Lower leg skin (tissue), 4 donors: ENCODE results near the gene DRD1. TPM values are rescaled to one million over a fixed set of nuclear protein-coding genes. Genes with fewer than 3 reads are reported as not detected.

Experiments
- DNase-seq, 2 donors: peaks; one replicate each; pipeline ENCODE4 v3.0.0-alpha.2; 2019; ENCODE audit warnings: low spot score in 2 of 2
- H3K4me3 ChIP-seq: fragments of 200-600 bp; sonication (generic); 2 replicates; pipeline ENCODE4 v1.5.1; 2017; ENCODE audit warnings: mild to moderate bottlenecking, low read depth; ENCODE audit not compliant: poor library complexity, severe bottlenecking
- CTCF ChIP-seq, 3 donors: fragments of 450-650 bp; IDR thresholded peaks; one replicate each; pipeline ENCODE4 v1.5.1; 2016; ENCODE audit warnings: antibody characterized with exemption in 3 of 3, mild to moderate bottlenecking in 3 of 3, moderate library complexity in 2 of 3
- POLR2A ChIP-seq, 2 donors: fragments of 450-650 bp; IDR thresholded peaks; one replicate each; pipeline ENCODE4 v1.6.1; 2016 to 2017; ENCODE audit warnings: antibody characterized with exemption in 2 of 2, mild to moderate bottlenecking in 1 of 2, moderate library complexity in 1 of 2
- WGBS, 2 donors: methylation state at CpG; one replicate each; pipeline ENCODE4 v1.1.5; 2018; 5-methylcytosine and 5-hydroxymethylcytosine counted together
- intact Hi-C: fragments of 100-400 bp; cut with DNase I; formaldehyde crosslinking; loops from one replicate; pipeline ENCODE4 v1.15.0; 2023; ENCODE audit warnings: low total_unique reads
- total RNA-seq, 4 donors: library from RNA; depleted of rRNA; stranded (reverse); fragments of >200 nt; gene quantifications; one replicate each; pipeline ENCODE4 v1.1.0, GENCODE V29; 2016

The DRD1 gene
- total RNA-seq, 4 donors from 2014 or later, result 0.06 to 0.23 (median 0.15) TPM; not detected in 1

DNA sequence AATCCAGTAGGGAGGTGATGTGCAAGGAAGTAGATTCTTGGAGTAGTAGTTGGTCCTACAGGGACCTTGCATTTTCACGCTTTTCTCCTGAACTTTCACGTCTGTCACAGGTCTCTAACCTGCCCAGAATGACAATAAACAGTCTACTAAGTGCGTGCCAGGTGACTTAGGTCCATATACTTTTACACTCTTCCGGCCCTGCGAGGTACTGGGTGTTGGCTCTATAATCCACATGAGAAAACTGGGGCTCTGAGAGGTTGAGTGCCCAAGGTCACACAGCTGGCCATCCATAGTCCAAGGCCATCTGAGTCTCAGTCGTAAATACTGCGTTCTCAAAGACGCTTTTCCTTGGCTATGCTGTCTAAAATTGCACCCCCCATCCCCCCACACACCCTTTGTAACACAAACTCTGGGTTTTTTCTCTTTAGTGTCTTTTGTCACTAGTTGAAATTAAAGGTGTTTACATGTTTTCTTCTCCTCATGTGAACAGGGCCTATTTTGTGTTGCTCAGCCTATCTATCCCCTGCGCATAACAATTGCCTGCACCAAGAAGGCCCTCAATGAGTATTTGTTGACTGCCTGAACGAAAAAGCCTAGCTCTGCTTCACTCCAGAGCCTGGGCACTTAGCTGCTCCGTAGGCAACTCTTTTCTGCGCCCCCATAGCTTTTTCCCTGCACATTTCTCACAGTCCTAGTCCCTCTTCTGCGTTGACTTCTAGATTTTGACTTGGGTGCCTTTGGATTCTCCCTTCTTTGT is 35.3 kb upstream of the DRD1 start:
- 37 to 38% methylated on average over 13 of the region's 13 CpGs for WGBS, 2 donors
- TF ChIP-seq POLR2A (IDR thresholded peaks at IDR 0.05) (no peak), CTCF (IDR thresholded peaks at IDR 0.05) (no peak)

DNA sequence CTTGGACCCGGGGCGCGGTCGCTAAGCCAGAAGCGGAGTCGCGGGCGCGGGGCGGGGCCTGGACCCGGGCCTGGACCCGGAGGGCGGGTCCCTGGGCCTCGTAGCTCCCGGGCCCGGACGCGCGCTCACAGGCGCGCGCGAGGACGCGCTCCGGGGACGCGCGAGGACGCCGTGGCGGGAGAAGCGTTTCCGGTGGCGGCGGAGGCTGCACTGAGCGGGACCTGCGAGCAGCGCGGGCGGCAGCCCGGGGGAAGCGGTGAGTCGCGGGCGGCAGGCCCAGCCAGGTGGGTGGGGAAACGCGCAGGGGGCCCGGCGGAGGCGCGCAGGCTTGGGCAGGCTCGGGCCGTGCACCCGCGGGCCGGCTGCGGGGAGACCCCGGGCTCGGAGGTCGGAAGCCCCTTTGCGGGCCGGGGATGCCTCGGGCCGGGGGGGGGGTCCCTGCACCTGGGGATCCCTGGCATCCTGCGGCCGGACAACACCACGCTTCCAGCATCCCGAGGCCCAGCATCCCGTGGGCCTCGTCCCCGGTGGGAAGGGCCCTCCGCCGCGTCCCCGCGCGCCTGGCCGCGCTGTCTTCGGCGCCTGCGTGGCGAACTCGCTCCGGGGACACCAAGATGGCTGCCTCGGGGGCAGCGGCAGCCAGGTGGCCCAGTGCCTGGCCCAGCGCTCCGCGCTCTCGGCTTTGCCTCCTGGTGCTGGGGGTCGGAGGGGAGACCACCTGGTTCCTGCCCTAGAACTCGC is 34.6 kb upstream of the DRD1 start, which contains the start of gene SFXN1:
TSS of gene SFXN1 (plus strand) at position 177 of the 741 bp plus-strand sequence. CDS start 13,544 bp downstream, outside the sequence.
- intact Hi-C loops, result loop anchor here (5.0 kb wide), 1 partner anchor 1651 kb away; no protein-coding TSS in a partner anchor
- no peak for TF ChIP-seq CTCF (IDR thresholded peaks at IDR 0.05)
- TF ChIP-seq POLR2A (IDR thresholded peaks at IDR 0.05), result no peak
- 1% methylated on average over 33 to 35 of the region's 94 CpGs for WGBS, 2 donors
- H3K4me3 ChIP-seq, result peak within 1 kb of the TSS; percentile 74
- DNase-seq, result peak; percentile 59 to 95

More for the DNA sequence above, 35.3 kb upstream of the DRD1 start:
- peak overlapping the region; percentile 74 for H3K4me3 ChIP-seq
- no peak for DNase-seq
- intact Hi-C loops, result loop anchor here (5.0 kb wide), 1 partner anchor 1652 kb away; no protein-coding TSS in a partner anchor

GRCh38 chr5:175478008-175478383 is 34.0 kb upstream of the DRD1 start:
- whole genome bisulfite sequencing, 2 donors, result 2 to 5% methylated on average over 12 of the region's 12 CpGs
- peak overlapping the region; percentile 74 for H3K4me3 ChIP-seq
- intact Hi-C loops, result loop anchor here (5.0 kb wide), 1 partner anchor 1651 kb away; no protein-coding TSS in a partner anchor
- TF ChIP-seq POLR2A (IDR thresholded peaks at IDR 0.05) (no peak), CTCF (IDR thresholded peaks at IDR 0.05) (no peak)
- DNase-seq, result no peak

GRCh38 chr5:175477440-175477839 is 33.5 kb upstream of the DRD1 start:
- H3K4me3 ChIP-seq, result no peak overlapping the region
- intact Hi-C loops, result loop anchor here (5.0 kb wide), 1 partner anchor 1650 kb away; no protein-coding TSS in a partner anchor
- DNase-seq, result no peak
- 38 to 62% methylated on average over 5 of the region's 5 CpGs for WGBS, 2 donors
- TF ChIP-seq CTCF (IDR thresholded peaks at IDR 0.05) (no peak), POLR2A (IDR thresholded peaks at IDR 0.05) (no peak)

DNA sequence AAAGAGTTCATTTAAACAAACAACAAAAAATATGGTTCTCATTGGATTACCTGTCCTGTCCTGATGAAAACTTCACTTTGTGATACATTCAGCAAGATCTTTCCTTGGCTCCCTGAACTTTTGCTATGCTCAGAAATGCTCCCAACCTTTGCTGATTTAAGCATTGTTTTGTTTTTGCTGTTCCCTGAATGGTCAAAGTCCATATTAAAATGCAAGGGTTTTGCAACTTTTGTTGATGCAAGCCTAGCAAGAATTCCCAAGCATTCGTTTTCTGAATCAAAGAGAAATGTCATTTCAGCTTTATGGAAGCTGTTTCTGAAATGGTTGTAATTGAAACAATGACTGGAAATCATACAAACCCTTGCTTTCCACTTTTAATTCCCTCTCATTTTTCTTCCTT is 31.3 kb upstream of the DRD1 start:
- H3K4me3 ChIP-seq, result no peak overlapping the region
- intact Hi-C loops, result loop anchor here (5.0 kb wide), 1 partner anchor 1648 kb away; no protein-coding TSS in a partner anchor
- no peak for DNase-seq
- WGBS, 2 donors, result 62 to 79% methylated on average over 1 of the region's 1 CpG
- TF ChIP-seq CTCF (IDR thresholded peaks at IDR 0.05) (no peak), POLR2A (IDR thresholded peaks at IDR 0.05) (no peak)
